NCI-H524 (cell line): ENCODE data around the gene TRIP10.
"Not testable (repeated sequence)": the region's sequence is repeated elsewhere in the genome, so short reads cannot be mapped to it uniquely, and the experiment has no call there.

Experiments
- DNase-seq, 2 experiments: peaks; one replicate each; lab custom pipeline; 2025; lab: John Stamatoyannopoulos, UW

Gene TRIP10

DNA sequence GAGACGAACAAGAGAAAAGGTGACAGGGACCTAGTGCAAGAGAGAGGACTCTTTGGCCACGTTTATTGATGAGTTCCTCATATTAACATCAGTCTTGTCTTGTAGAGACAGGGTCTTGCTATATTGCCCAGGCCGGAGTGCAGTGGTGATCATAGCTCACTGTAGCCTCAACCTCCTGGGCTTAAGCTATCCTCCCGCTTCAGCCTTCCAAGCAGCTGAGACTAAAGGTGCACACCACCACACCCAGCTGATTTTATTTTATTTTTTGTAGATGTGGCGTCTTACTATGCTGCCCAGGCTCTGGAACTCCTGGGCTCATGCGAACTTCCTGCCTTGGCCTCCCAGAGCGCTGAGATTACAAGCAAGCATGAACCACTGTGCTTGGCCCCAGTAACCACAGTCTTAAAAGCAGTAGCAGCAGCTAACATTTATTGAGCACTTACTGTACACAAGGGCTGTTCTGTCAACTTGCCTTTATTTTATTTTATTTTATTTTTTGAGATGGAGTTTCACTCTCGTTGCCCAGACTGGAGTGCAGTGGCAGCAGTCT, 28.8 kb downstream of the TRIP10 start:
- DNase-seq = no peak

DNA sequence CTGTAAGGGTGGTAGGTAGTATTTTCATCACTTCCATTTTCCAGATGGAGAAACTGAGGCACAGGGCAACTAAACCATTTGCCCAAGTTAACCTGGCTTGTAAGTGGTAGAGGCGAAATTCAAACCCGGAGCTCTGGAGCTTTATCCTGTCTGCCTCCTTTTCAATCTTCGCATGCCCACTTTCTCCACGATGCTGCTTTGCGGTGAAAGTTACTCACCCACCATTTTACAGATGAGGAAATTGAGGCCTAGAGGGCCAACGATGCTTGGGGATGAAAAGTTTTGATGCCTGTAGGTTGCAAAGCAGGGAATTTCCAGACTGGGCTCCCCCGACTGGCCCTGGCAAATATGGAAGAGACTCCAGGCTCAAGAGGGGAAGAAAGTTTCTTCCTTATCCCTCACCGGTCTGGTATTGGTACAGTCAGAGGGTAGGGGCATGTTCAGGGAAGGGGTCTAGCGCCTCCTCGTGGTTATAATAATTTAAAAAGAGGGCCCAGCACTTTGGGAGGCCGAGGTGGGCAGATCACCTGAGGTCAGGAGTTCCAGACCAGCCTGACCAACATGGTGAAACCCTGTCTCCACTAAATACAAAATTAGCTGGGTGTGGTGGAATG, 29.6 kb downstream of the TRIP10 start:
- DNase-seq = no peak

- DNase-seq = not testable (repeated sequence)
Measured at GRCh38 chr19:6771648-6772027, 32.2 kb downstream of the TRIP10 start.

DNA sequence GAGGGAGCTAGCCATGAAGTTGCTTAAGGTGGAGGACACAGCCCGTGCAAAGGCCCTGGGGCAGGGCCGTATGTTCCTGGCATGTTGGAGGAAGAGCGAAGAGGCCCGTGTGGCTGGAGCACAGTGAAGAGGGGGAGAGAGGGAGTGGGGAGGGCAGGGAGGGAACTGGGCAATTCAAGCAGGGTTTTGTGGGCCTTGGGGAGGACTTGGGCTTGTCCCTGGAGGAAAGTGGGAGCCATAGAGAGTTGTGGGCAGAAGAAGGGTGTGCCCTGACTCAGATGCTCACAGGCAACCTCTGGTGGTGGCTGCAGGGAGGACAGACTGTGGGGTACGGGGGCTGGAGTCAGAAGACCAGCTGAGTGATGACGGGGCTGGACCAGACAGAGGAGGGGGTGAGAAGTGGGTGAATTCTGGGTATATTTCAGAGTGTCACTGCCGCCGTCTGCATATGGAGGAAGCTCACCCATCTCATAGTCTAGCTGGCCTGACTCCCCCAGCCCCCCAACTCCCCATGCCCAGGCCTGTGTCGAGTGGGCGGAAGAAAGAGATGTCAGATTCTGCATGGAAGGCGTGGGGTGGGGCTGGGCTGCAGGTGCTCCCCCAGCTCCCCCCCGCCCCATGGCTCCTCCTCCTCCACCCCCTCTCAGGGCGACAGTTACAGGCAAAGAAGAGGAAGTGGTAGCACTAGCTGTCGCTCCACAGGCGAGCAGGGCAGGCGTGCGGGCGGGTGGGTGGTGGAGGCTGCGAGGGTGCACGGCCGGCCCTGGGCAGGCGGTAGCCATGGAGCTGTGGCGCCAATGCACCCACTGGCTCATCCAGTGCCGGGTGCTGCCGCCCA, 32.8 kb downstream of the TRIP10 start, which contains the start of gene VAV1:
Gene VAV1 (plus strand): TSS at position 681 of the 838 bp plus-strand sequence. CDS start 100 bp downstream, at position 781.
- DNase-seq = no peak

DNA sequence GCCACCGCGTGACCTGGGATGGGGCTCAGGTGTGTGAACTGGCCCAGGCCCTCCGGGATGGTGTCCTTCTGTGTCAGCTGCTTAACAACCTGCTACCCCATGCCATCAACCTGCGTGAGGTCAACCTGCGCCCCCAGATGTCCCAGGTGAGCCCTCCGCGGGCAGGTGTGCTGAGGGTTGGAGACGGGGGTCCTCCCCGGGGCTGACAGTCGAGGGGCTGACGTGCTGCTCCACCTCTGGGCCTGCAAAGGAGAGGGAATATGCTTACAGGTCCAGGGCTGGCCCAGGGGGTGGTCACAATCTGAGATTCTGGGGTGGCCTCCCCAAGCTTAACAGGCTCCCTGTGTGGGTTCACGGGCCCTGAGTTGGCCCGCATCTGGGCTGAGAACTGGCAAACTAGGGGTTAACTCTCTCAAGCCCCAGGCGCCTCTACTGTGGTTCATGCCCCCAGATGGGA, 33.4 kb downstream of the TRIP10 start:
- no peak for DNase-seq

DNA sequence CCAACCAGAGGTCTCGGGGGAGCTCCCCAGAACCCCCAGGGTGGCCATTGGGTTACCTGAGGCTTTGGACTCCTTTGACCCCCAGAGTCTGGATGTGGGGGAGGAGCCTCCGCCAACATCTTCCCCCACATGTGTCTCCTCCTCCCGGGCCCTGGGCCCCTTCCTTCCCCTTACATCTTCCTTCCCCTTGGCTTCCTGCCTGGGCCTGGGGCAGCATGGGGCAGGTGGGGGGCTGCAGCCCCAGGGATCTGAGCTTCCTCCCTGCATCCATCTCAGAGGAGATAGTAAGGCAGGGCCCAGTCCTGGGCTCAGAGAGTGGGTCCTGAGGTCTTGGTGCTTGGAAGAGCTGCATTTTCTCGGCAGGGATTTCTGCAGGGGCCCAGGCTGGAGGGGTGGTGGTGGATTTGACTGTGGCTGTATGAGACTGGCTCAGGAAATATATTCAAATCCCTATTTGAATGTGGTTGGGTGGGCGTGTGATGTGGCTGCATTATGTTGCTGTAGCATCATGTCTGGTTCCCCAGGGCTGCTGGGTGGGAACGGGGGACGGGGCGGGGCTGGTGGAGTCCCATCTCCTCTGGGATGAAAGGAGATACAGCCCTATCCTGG, 33.9 kb downstream of the TRIP10 start:
- no peak for DNase-seq

- peak; percentile 45 to 49 for DNase-seq
Measured at GRCh38 chr19:6774821-6775707, 35.6 kb downstream of the TRIP10 start.

- DNase-seq = not testable (repeated sequence)
Measured at GRCh38 chr19:6776045-6776444, 36.6 kb downstream of the TRIP10 start.

DNA sequence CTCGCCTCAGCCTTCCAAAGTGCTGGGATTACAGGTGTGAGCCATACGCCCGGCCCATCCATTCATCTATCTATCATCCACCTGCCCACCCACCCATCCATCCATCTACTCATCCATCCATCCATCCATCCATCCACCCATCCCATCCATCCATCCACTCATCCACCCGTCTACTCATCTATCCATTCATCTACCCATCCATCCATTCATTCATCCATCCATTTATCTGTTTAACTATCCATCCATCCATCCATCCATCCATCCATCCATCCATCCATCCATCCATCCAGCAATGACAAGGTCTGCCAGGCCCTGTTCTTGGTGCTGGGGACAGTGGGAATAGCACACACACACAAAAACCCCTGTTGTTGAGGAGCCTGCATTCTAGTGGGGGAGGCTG, 37.5 kb downstream of the TRIP10 start:
- DNase-seq = no peak

GRCh38 chr19:6777434-6777833, 38.0 kb downstream of the TRIP10 start:
- DNase-seq = no peak

GRCh38 chr19:6778386-6778785, 38.9 kb downstream of the TRIP10 start:
- DNase-seq = no peak

DNA sequence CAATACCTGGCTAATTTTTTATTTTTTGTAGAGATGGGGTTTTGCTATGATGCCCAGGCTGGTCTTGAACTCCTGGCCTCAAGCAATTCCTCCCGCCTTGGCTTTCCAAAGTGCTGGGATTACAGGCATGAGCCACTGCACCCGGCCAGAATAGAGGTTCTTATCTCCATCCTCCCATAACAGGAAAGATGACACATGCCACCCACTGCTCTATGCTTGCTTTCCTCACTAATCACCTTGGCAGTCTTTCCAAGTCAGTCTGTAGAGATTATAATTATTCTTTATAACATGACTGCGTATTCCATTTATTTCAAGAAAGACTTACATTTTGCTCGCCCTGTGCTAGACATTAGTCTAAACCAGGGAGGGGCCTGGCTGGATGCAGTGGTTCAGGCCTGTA, 39.7 kb downstream of the TRIP10 start:
- no peak for DNase-seq

GRCh38 chr19:6787393-6787792, 47.9 kb downstream of the TRIP10 start:
- DNase-seq = no peak

DNA sequence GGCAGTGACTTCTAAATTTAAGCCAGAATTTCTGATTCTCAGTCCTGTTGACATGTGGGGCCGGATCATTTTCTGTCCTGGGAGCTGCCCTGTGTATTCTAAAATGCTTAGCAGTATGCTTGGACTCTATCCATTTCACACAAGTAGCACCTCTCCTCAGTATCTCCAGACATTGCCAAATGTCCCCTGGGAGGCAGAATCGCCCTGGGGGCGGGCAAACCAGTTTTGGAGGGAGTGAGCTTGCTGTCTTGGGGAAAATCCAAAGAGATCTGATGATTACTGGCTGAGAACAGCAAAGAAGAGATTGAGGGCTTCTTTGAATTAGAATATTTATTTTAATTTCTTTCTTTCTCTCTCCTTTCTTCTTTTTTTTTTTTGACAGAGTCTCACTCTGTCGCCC, 49.4 kb downstream of the TRIP10 start:
- DNase-seq = no peak

- DNase-seq = no peak
Measured at GRCh38 chr19:6790194-6791128, 51.0 kb downstream of the TRIP10 start.

DNA sequence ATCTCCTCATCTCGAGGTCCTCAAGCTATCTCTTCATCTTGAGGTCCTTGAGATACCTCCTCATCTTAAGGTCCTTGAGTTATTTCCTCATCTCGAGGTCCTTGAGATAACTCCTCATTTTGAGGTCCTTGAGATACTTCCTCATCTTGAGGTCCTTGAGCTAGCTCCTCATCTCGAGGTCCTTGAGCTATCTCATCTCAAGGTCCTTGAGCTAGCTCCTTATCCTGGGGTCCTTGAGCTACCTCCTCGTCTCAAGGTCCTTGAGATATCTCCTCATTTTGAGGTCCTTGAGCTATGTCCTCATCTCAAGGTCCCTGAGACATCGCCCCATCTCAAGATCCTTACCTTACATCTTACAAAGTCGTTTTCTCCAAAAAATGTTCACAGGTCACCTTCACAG, 51.8 kb downstream of the TRIP10 start:
- DNase-seq = no peak

GRCh38 chr19:6793411-6793810, 53.9 kb downstream of the TRIP10 start:
- DNase-seq = no peak

GRCh38 chr19:6793973-6794372, 54.5 kb downstream of the TRIP10 start:
- DNase-seq = no peak

DNA sequence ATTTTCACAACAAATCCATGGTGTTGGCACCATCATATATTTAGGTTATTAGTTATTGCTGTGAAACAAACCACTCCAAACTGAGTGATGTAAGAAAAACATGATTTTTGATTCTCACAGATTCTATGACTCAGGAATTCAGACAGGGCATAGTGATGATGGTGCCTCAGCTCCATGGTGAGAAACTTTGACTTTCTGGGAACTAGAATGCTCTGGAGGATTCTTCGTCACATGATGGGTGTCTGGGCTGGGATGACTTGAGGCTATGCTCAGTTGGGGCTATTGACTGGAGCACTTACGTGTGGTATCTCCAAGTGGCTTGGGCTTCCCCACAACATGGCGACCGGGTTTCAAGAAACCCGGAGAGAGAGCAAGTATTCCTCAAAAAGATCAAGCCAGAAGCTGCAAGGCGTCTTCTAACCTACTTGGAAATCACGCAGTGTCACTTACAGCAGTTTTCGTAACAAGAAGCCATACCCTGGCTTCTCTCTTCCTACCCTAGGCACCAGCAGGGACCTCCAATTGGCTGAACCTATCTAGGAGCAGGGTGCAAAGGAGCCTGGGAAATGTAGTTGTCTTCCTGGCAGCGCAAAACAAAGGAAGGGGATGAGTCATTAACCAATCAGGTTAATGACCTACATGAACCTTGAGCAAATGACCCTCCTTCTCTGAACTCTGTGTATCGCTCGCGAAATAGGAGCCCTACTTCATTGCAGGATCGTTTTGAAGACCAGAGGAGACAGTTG, 55.4 kb downstream of the TRIP10 start:
- no peak for DNase-seq

DNA sequence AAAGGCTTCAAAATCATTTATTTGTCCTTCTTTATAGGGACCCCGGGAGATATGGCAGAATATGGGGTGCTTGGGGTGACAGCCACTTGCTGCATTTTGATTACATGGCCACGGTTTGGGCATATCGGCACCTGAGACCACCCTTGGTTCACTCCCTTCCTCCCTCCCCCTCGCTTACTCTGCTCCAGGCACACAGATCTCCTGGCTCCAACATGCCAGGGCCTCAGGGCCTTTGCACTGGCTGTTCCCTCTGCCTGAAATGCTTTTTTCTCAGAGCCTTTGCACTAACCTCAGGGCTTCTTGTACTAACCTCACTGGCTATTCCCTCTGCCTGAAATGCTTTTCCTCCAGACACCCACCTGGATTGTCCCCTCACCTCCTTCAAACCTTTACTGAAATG, 56.8 kb downstream of the TRIP10 start:
- DNase-seq = no peak
